Kidney epithelial cell (primary cell): ENCODE measurements around the gene NTRK3. TPM values are rescaled to one million over a fixed set of nuclear protein-coding genes. Genes with fewer than 3 reads are reported as not detected.

ENCODE experiments used
- DNase-seq: peaks from one replicate; pipeline ENCODE4 v3.0.0-alpha.2; 2010; ENCODE audit warnings: low read depth
- H3K27me3 ChIP-seq: 2 replicates; pipeline ENCODE4 v1.6.0; 2011; ENCODE audit warnings: low read length; ENCODE audit not compliant: control insufficient read depth, insufficient read depth
- H3K36me3 ChIP-seq: 2 replicates; pipeline ENCODE4 v1.5.1; 2011; ENCODE audit warnings: low read length; ENCODE audit not compliant: control insufficient read depth, insufficient read depth
- H3K4me3 ChIP-seq: 2 replicates; pipeline ENCODE4 v1.5.1; 2011; ENCODE audit warnings: low read depth, mild to moderate bottlenecking, control low read depth, low read length
- CTCF ChIP-seq: IDR thresholded peaks from 2 replicates; pipeline ENCODE4 v1.5.1; 2011; ENCODE audit warnings: mild to moderate bottlenecking, moderate library complexity, low read length, control low read depth, inconsistent platforms; ENCODE audit not compliant: insufficient read depth, poor library complexity, severe bottlenecking
- total RNA-seq: library from RNA; depleted of rRNA; stranded (reverse); fragments of >200 nt; gene quantifications from 2 replicates; pipeline ENCODE4 v1.2.3, GENCODE V29; 2015

Gene NTRK3
- total RNA-seq, 1 donor from 2014 or later = not detected

- no peak overlapping the region for H3K4me3 ChIP-seq
- DNase-seq = no peak
- no peak for TF ChIP-seq CTCF
- H3K36me3 ChIP-seq = no peaks in the 10 kb centered on the region
- H3K27me3 ChIP-seq = no peaks in the 10 kb centered on the region
Measured at GRCh38 chr15:87877114-87877810, 379.3 kb downstream of the NTRK3 start.

- TF ChIP-seq CTCF = no peak
- Histone ChIP-seq H3K36me3 (no peaks in the 10 kb centered on the region), H3K4me3 (no peak overlapping the region), H3K27me3 (no peaks in the 10 kb centered on the region)
- no peak for DNase-seq
Measured at GRCh38 chr15:87874896-87875711, 381.4 kb downstream of the NTRK3 start.

- Histone ChIP-seq H3K4me3 (no peak overlapping the region), H3K36me3 (no peaks in the 10 kb centered on the region), H3K27me3 (no peaks in the 10 kb centered on the region)
- no peak for DNase-seq
- TF ChIP-seq CTCF = no peak
Measured at GRCh38 chr15:87873516-87873915, 383.0 kb downstream of the NTRK3 start.

- Histone ChIP-seq H3K4me3 (no peak overlapping the region), H3K36me3 (no peaks in the 10 kb centered on the region), H3K27me3 (no peaks in the 10 kb centered on the region)
- DNase-seq = no peak
- TF ChIP-seq CTCF = no peak
Measured at GRCh38 chr15:87871731-87872320, 384.7 kb downstream of the NTRK3 start.

GRCh38 chr15:87871258-87871681 lies 385.3 kb downstream of the NTRK3 start:
- no peaks in the 10 kb centered on the region for H3K36me3 ChIP-seq
- TF ChIP-seq CTCF = no peak
- no peak for DNase-seq
- H3K4me3 ChIP-seq = no peak overlapping the region
- no peaks in the 10 kb centered on the region for H3K27me3 ChIP-seq
